ENCODE data around the gene CRADD.

The CRADD gene

DNA sequence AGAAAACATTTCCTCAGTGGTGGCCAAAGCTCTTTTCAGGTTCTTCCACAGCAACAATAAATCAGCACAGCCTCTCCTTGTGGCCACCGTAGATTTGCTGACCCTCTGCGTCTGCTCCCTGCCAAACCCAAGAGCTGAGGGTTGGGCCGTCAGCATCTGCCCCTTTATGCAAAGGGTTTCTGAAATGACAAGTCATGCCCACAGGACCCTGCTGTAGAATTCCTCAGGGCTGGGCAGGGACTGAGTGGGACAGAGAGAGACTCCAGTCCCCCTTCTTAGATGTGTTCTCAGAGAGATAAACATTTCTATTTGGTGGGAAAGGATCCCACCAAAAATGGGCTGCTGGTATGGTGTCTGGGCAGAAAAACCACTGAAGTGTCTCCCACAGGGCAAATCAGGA lies 238.2 kb downstream of the CRADD start:
- no peak for DNase-seq

DNA sequence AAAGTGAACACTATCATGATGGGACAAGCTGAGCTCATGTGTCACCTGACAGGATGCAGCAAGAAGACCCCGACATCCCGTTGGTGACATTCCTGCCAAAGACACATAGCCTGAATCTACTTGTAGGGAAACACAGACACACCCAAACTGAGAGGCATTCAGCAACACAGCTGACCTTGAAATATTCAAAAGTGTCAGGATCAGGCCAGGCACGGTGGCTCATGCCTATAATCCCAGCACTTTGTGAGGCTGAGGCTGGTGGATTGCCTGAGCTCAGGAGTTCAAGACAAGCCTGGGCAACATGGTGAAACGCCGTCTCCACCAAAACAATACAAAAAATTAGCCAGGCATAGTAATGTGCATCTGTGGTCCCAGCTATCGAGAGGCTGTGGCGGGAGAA lies 239.2 kb downstream of the CRADD start:
- Histone ChIP-seq H3K27me3 (ENCODE audit: insufficient read depth, low read length, poor library complexity) (no peaks in the 10 kb centered on the region), H3K4me3 (ENCODE audit: low read depth in 1 of 2, low read length in 2 of 2) (no peak overlapping the region), H4K20me1 (ENCODE audit: insufficient read depth, low read length) (no peaks in the 10 kb centered on the region), H3K4me1 (ENCODE audit: insufficient read depth, low read length) (no peaks in the 10 kb centered on the region), H3K4me2 (ENCODE audit: insufficient read depth, low read length) (no peak overlapping the region), H2AFZ (ENCODE audit: low read depth, low read length) (no peak overlapping the region), H3K9ac (ENCODE audit: low read depth, low read length) (no peak overlapping the region), H3K36me3 (ENCODE audit: insufficient read depth, low read length) (no peaks in the 10 kb centered on the region), H3K79me2 (ENCODE audit: insufficient read depth, low read length) (no peaks in the 10 kb centered on the region), H3K27ac (ENCODE audit: low read length) (no peak overlapping the region), H3K9me3 (ENCODE audit: insufficient read depth, low read length, severe bottlenecking) (no peaks in the 10 kb centered on the region)
- DNase-seq (no peak), ATAC-seq (ENCODE audit: insufficient read depth, low read depth) (no peak)
- no peak for TF ChIP-seq EZH2 (IDR thresholded peaks at IDR 0.05; ENCODE audit: borderline replicate concordance, low read depth, low read length, severe bottlenecking)
- TF ChIP-seq, protein P1, sequence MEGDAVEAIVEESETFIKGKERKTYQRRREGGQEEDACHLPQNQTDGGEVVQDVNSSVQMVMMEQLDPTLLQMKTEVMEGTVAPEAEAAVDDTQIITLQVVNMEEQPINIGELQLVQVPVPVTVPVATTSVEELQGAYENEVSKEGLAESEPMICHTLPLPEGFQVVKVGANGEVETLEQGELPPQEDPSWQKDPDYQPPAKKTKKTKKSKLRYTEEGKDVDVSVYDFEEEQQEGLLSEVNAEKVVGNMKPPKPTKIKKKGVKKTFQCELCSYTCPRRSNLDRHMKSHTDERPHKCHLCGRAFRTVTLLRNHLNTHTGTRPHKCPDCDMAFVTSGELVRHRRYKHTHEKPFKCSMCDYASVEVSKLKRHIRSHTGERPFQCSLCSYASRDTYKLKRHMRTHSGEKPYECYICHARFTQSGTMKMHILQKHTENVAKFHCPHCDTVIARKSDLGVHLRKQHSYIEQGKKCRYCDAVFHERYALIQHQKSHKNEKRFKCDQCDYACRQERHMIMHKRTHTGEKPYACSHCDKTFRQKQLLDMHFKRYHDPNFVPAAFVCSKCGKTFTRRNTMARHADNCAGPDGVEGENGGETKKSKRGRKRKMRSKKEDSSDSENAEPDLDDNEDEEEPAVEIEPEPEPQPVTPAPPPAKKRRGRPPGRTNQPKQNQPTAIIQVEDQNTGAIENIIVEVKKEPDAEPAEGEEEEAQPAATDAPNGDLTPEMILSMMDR (IDR thresholded peaks at IDR 0.05; ENCODE audit: borderline replicate concordance, extremely low read depth, low read length, poor library complexity, severe bottlenecking) = no peak

More for the DNA sequence above, 238.2 kb downstream of the CRADD start:
- H3K4me1 ChIP-seq (ENCODE audit: insufficient read depth, low read length) = peaks cover 2% of the 10 kb centered on the region; the same call in 1 of the 2 replicates
- H3K4me3 ChIP-seq (ENCODE audit: low read depth in 1 of 2, low read length in 2 of 2) = no peak overlapping the region
- H3K27ac ChIP-seq (ENCODE audit: low read length) = no peak overlapping the region
- H3K9me3 ChIP-seq (ENCODE audit: insufficient read depth, low read length, severe bottlenecking) = no peaks in the 10 kb centered on the region
- H3K36me3 ChIP-seq (ENCODE audit: insufficient read depth, low read length) = no peaks in the 10 kb centered on the region
- ATAC-seq (ENCODE audit: insufficient read depth, low read depth) = no peak
- H3K27me3 ChIP-seq (ENCODE audit: insufficient read depth, low read length, poor library complexity) = no peaks in the 10 kb centered on the region
- no peak overlapping the region for H3K9ac ChIP-seq (ENCODE audit: low read depth, low read length)
- H3K79me2 ChIP-seq (ENCODE audit: insufficient read depth, low read length) = no peaks in the 10 kb centered on the region
- no peak overlapping the region for H2AFZ ChIP-seq (ENCODE audit: low read depth, low read length)
- H3K4me2 ChIP-seq (ENCODE audit: insufficient read depth, low read length) = no peak overlapping the region
- no peaks in the 10 kb centered on the region for H4K20me1 ChIP-seq (ENCODE audit: insufficient read depth, low read length)
- TF ChIP-seq, protein P1 (IDR thresholded peaks at IDR 0.05; ENCODE audit: borderline replicate concordance, extremely low read depth, low read length, poor library complexity, severe bottlenecking) = no peak
- TF ChIP-seq EZH2 (IDR thresholded peaks at IDR 0.05; ENCODE audit: borderline replicate concordance, low read depth, low read length, severe bottlenecking) = no peak

DNA sequence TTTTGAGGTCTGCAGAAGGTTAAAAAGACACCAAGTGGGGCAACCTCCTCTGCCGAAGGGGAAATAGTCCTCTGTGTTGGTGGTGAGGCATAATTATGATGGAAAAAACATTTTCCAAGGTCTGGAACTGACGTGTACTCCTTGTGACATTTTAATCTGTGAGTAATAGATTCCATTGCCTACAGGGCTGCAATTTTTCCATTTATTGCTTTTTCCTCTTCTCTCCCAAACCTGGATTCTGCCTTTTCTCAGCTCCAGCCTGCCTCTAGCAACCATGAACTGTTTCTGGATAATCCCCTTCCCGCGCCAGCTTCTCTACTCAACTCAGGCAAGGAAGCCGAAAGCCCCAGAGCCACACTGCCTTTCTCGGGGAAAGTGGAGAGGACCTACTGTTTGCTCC lies 241.1 kb downstream of the CRADD start:
- no peak for ATAC-seq (ENCODE audit: insufficient read depth, low read depth)
- H2AFZ ChIP-seq (ENCODE audit: low read depth, low read length) = no peak overlapping the region
- H3K36me3 ChIP-seq (ENCODE audit: insufficient read depth, low read length) = no peaks in the 10 kb centered on the region
- no peaks in the 10 kb centered on the region for H4K20me1 ChIP-seq (ENCODE audit: insufficient read depth, low read length)
- no peaks in the 10 kb centered on the region for H3K27me3 ChIP-seq (ENCODE audit: insufficient read depth, low read length, poor library complexity)
- no peak overlapping the region for H3K4me2 ChIP-seq (ENCODE audit: insufficient read depth, low read length)
- no peak overlapping the region for H3K9ac ChIP-seq (ENCODE audit: low read depth, low read length)
- no peaks in the 10 kb centered on the region for H3K9me3 ChIP-seq (ENCODE audit: insufficient read depth, low read length, severe bottlenecking)
- H3K27ac ChIP-seq (ENCODE audit: low read length) = no peak overlapping the region
- DNase-seq = no peak
- H3K4me3 ChIP-seq (ENCODE audit: low read depth in 1 of 2, low read length in 2 of 2) = no peak overlapping the region
- no peak for TF ChIP-seq EZH2 (IDR thresholded peaks at IDR 0.05; ENCODE audit: borderline replicate concordance, low read depth, low read length, severe bottlenecking)
- TF ChIP-seq, protein P1 (IDR thresholded peaks at IDR 0.05; ENCODE audit: borderline replicate concordance, extremely low read depth, low read length, poor library complexity, severe bottlenecking) = no peak
- no peaks in the 10 kb centered on the region for H3K79me2 ChIP-seq (ENCODE audit: insufficient read depth, low read length)
- no peaks in the 10 kb centered on the region for H3K4me1 ChIP-seq (ENCODE audit: insufficient read depth, low read length)

DNA sequence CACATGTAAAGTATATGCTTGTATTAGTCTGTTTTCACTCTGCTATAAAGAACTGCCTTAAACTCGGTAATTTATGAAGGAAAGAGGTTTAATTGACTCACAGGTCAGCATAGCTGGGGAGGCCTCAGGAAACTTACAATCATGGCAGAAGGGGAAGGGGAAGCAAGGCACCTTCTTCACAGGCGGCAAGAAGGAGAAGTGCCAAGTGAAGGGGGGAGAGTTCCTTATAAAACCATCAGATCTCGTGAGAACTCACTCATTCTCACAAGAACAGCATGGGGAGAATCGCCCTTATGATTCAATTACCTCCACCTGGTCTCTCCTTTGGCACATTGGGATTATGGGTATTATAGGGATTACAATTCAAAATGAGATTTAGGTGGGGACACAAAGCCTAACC lies 241.7 kb downstream of the CRADD start:
- no peak for ATAC-seq (ENCODE audit: insufficient read depth, low read depth)
- Histone ChIP-seq H3K9ac (ENCODE audit: low read depth, low read length) (no peak overlapping the region), H2AFZ (ENCODE audit: low read depth, low read length) (no peak overlapping the region), H3K4me1 (ENCODE audit: insufficient read depth, low read length) (no peaks in the 10 kb centered on the region), H3K36me3 (ENCODE audit: insufficient read depth, low read length) (no peaks in the 10 kb centered on the region), H3K4me3 (ENCODE audit: low read depth in 1 of 2, low read length in 2 of 2) (no peak overlapping the region), H3K9me3 (ENCODE audit: insufficient read depth, low read length, severe bottlenecking) (no peaks in the 10 kb centered on the region), H3K27ac (ENCODE audit: low read length) (no peak overlapping the region), H3K27me3 (ENCODE audit: insufficient read depth, low read length, poor library complexity) (no peaks in the 10 kb centered on the region), H3K79me2 (ENCODE audit: insufficient read depth, low read length) (no peaks in the 10 kb centered on the region), H3K4me2 (ENCODE audit: insufficient read depth, low read length) (no peak overlapping the region), H4K20me1 (ENCODE audit: insufficient read depth, low read length) (no peaks in the 10 kb centered on the region)
- no peak for DNase-seq
- TF ChIP-seq, protein P1 (IDR thresholded peaks at IDR 0.05; ENCODE audit: borderline replicate concordance, extremely low read depth, low read length, poor library complexity, severe bottlenecking) = no peak

All from DND-41 (cell line).